HepG2 (cell line): ENCODE measurements around the gene SRP68. TPM values are rescaled to one million over a fixed set of nuclear protein-coding genes. Genes with fewer than 3 reads are reported as not detected.
A peak's percentile ranks its signal among the peaks of the same experiment; 100 is the strongest.

Experiments
- ARNT2 ChIP-seq: sonication (generic); formaldehyde crosslinking; IDR thresholded peaks from 2 replicates; pipeline ENCODE4 v1.8.0; 2022; ENCODE audit warnings: mild to moderate bottlenecking, low read depth, missing genetic modification reagents, moderate library complexity
- ATF4 ChIP-seq, 2 experiments: fragments of 450-650 bp in 1 of 2; sonication (generic) in 1 of 2; formaldehyde crosslinking; IDR thresholded peaks; 2 replicates each; pipeline versions ENCODE4 v1.5.0 to v1.8.0; 2020 to 2022; ENCODE audit warnings: mild to moderate bottlenecking in 1 of 2, missing genetic modification reagents in 1 of 2
- BORCS8-MEF2B ChIP-seq: sonication (generic); formaldehyde crosslinking; IDR thresholded peaks from 2 replicates; pipeline ENCODE4 v1.8.0; 2022; ENCODE audit warnings: mild to moderate bottlenecking, missing genetic modification reagents
- CEBPG ChIP-seq: IDR thresholded peaks from 2 replicates; pipeline ENCODE4 v1.6.1; 2016
- CENPT ChIP-seq: sonication (generic); formaldehyde crosslinking; IDR thresholded peaks from 2 replicates; pipeline ENCODE4 v1.8.0; 2022; ENCODE audit warnings: low read depth, mild to moderate bottlenecking, moderate library complexity, missing genetic modification reagents
- EZH2 ChIP-seq: conservative IDR thresholded peaks from 2 replicates; pipeline ENCODE4 v1.6.1; 2012; ENCODE audit warnings: mild to moderate bottlenecking, low read depth, low read length, moderate library complexity
- GABPA ChIP-seq, 2 experiments: IDR thresholded peaks; 2 replicates each; pipeline ENCODE4 v1.6.1; 2011 to 2016; ENCODE audit warnings: low read depth in 2 of 2, low read length in 1 of 2, missing biosample characterization in 1 of 2, missing genetic modification characterization in 1 of 2
- GATAD1 ChIP-seq: IDR thresholded peaks from 2 replicates; pipeline ENCODE4 v1.6.1; 2016; ENCODE audit warnings: missing genetic modification reagents, missing compliant biosample characterization
- KAT8 ChIP-seq: IDR thresholded peaks from 2 replicates; pipeline ENCODE4 v1.6.1; 2016; ENCODE audit warnings: missing genetic modification reagents, missing compliant biosample characterization
- MAF1 ChIP-seq: sonication (generic); formaldehyde crosslinking; IDR thresholded peaks from 2 replicates; pipeline ENCODE4 v1.5.0; 2020; ENCODE audit warnings: missing genetic modification reagents, borderline replicate concordance
- MBD4 ChIP-seq: IDR thresholded peaks from 2 replicates; pipeline ENCODE4 v1.6.1; 2012; ENCODE audit warnings: low read length, inconsistent platforms, borderline replicate concordance
- PHF5A ChIP-seq: IDR thresholded peaks from one replicate; pipeline ENCODE4 v1.6.1; 2018; ENCODE audit warnings: low read depth, missing genetic modification reagents; ENCODE audit not compliant: unreplicated experiment
- PLSCR1 ChIP-seq: sonication (generic); formaldehyde crosslinking; IDR thresholded peaks from 2 replicates; pipeline ENCODE4 v1.5.0; 2020; ENCODE audit warnings: missing genetic modification reagents, mild to moderate bottlenecking, borderline replicate concordance
- PPARG ChIP-seq: conservative IDR thresholded peaks from 2 replicates; pipeline ENCODE4 v1.6.1; 2016; ENCODE audit warnings: missing biosample characterization, missing genetic modification reagents
- SNRNP70 ChIP-seq: fragments of 200-400 bp; formaldehyde crosslinking; IDR thresholded peaks from 2 replicates; pipeline ENCODE4 v1.6.1; 2017; ENCODE audit warnings: mild to moderate bottlenecking, low read depth, low read length, moderate library complexity
- SUZ12 ChIP-seq: fragments of 150-350 bp; IDR thresholded peaks from 2 replicates; pipeline ENCODE4 v1.6.1; 2014; ENCODE audit warnings: low read depth, low read length
- TOE1 ChIP-seq: sonication (generic); formaldehyde crosslinking; IDR thresholded peaks from 2 replicates; pipeline ENCODE4 v1.4.0; 2020; ENCODE audit warnings: mild to moderate bottlenecking, missing genetic modification reagents
- ZFP1 ChIP-seq: IDR thresholded peaks from 2 replicates; pipeline ENCODE4 v1.6.1; 2016
- ZFP91 ChIP-seq: sonication (generic); formaldehyde crosslinking; IDR thresholded peaks from 2 replicates; pipeline ENCODE4 v1.9.0; 2022; ENCODE audit warnings: missing genetic modification reagents, mild to moderate bottlenecking, borderline replicate concordance
- ZFY ChIP-seq: sonication (generic); formaldehyde crosslinking; IDR thresholded peaks from 2 replicates; pipeline ENCODE4 v1.4.0; 2020; ENCODE audit warnings: missing genetic modification reagents
- ZNF225 ChIP-seq: sonication (generic); formaldehyde crosslinking; IDR thresholded peaks from 2 replicates; pipeline ENCODE4 v1.4.0; 2020; ENCODE audit warnings: mild to moderate bottlenecking, missing genetic modification reagents
- ZNF546 ChIP-seq: sonication (generic); formaldehyde crosslinking; conservative IDR thresholded peaks from 2 replicates; pipeline ENCODE4 v1.8.1; 2023; ENCODE audit warnings: mild to moderate bottlenecking, missing genetic modification reagents
- ZNF614 ChIP-seq: IDR thresholded peaks from 2 replicates; pipeline ENCODE4 v1.6.1; 2018; ENCODE audit warnings: missing biosample characterization, missing genetic modification reagents, inconsistent platforms, borderline replicate concordance
- ZNF615 ChIP-seq: sonication (generic); formaldehyde crosslinking; IDR thresholded peaks from 2 replicates; pipeline ENCODE4 v1.5.0; 2020; ENCODE audit warnings: mild to moderate bottlenecking, missing genetic modification reagents, borderline replicate concordance
- ZNF737 ChIP-seq: sonication (generic); formaldehyde crosslinking; IDR thresholded peaks from 2 replicates; pipeline ENCODE4 v1.5.0; 2020; ENCODE audit warnings: missing genetic modification reagents, mild to moderate bottlenecking, borderline replicate concordance
- ZNF749 ChIP-seq: sonication (generic); formaldehyde crosslinking; IDR thresholded peaks from 2 replicates; pipeline ENCODE4 v1.8.0; 2022; ENCODE audit warnings: mild to moderate bottlenecking, missing genetic modification reagents, moderate library complexity, borderline replicate concordance
- ZNF878 ChIP-seq: sonication (generic); formaldehyde crosslinking; IDR thresholded peaks from 2 replicates; pipeline ENCODE4 v1.8.1; 2023; ENCODE audit warnings: mild to moderate bottlenecking, missing genetic modification reagents, moderate library complexity
- ZSCAN20 ChIP-seq: sonication (generic); formaldehyde crosslinking; IDR thresholded peaks from 2 replicates; pipeline ENCODE4 v1.4.0; 2020; ENCODE audit warnings: missing genetic modification reagents, mild to moderate bottlenecking, borderline replicate concordance
- polyA plus RNA-seq, 8 experiments: library from polyadenylated mRNA; depleted of rRNA in 3 of 8; stranded (reverse) in 7 of 8; unstranded in 1 of 8; fragments of >200 nt; fragmentation: Illumina TruSeq in 4 of 8; extraction: Trizol in 4 of 8; gene quantifications; 2 replicates each; pipeline versions ENCODE4 v1.2.1 to v1.2.3, GENCODE V29; 2011 to 2016; ENCODE audit warnings: low read depth in 4 of 8, missing spikeins in 1 of 8, mixed read lengths in 1 of 8; ENCODE audit not compliant: insufficient read depth in 1 of 8
- total RNA-seq, 5 experiments: library from RNA; depleted of rRNA; stranded (reverse); fragments of >200 nt; fragmentation: Illumina TruSeq; extraction: Trizol; gene quantifications; 2 replicates each; pipeline ENCODE4 v1.2.3, GENCODE V29; 2016; ENCODE audit warnings: low read depth in 1 of 5

The SRP68 gene
- total and polyA plus RNA-seq, 2 of the 13 experiments (the other 11 are each of a cell fraction or from before 2014, with no cell fraction given): 39.8 to 74.3 TPM

GRCh38 chr17:76032073-76032779, 40.1 kb downstream of the SRP68 start (continued):
- TF ChIP-seq ZFP91 (CRISPR knock-in tag): peak; percentile 84
- TF ChIP-seq TOE1 (CRISPR knock-in tag): no peak
- peak; percentile 43 for TF ChIP-seq ZFY (CRISPR knock-in tag)
- no peak for TF ChIP-seq SUZ12
- no peak for TF ChIP-seq SNRNP70
- no peak for TF ChIP-seq MBD4
- no peak for TF ChIP-seq CENPT (CRISPR knock-in tag)
- peak; percentile 73 for TF ChIP-seq PPARG (CRISPR knock-in tag)
- no peak for TF ChIP-seq ZNF615 (CRISPR knock-in tag)
- 0 out of 2 replicates have a peak, but pooled peaks have one; percentile 50 for TF ChIP-seq ZNF737 (CRISPR knock-in tag)
- no peak for TF ChIP-seq ZNF546 (CRISPR knock-in tag)
- TF ChIP-seq ZNF614: no peak
- no peak for TF ChIP-seq ZNF749 (CRISPR knock-in tag)
- TF ChIP-seq ZSCAN20 (CRISPR knock-in tag): no peak
- TF ChIP-seq ZNF878 (CRISPR knock-in tag): no peak
- TF ChIP-seq ATF4 (CRISPR knock-in tag; IDR thresholded peaks at IDR 0.05): no peak
- no peak for TF ChIP-seq GABPA (IDR thresholded peaks at IDR 0.05; ENCODE audit: low read depth, low read length)
- no peak for TF ChIP-seq GABPA (CRISPR knock-in tag; IDR thresholded peaks at IDR 0.05; ENCODE audit: low read depth)
- TF ChIP-seq BORCS8-MEF2B (CRISPR knock-in tag): no peak
- TF ChIP-seq MAF1 (CRISPR knock-in tag): no peak
- no peak for TF ChIP-seq ARNT2 (CRISPR knock-in tag)
- 0 out of 2 replicates have a peak, but pooled peaks have one; percentile 32 for TF ChIP-seq ZFP1
- TF ChIP-seq CEBPG (CRISPR knock-in tag): peak; percentile 75
- no peak for TF ChIP-seq ZNF225
- TF ChIP-seq PHF5A (CRISPR knock-in tag): no peak
- no peak for TF ChIP-seq EZH2
- TF ChIP-seq GATAD1 (CRISPR knock-in tag): peak; percentile 55; the same call in 1 of the 2 replicates
- 0 out of 2 replicates have a peak, but pooled peaks have one; percentile 32 for TF ChIP-seq KAT8
- TF ChIP-seq PLSCR1 (CRISPR knock-in tag): no peak
